H54 (cell line): ENCODE data around the gene YARS1.

Source experiments
- DNase-seq: peaks from one replicate; pipeline ENCODE4 v3.0.0; 2011; ENCODE audit warnings: low spot score, mixed read lengths; ENCODE audit not compliant: insufficient read length
- FAIRE-seq: peaks from 3 replicates; lab custom pipeline; 2011; peaks lifted over from hg19 to GRCh38; lab: Jason Lieb, UNC
- POLR2A ChIP-seq: IDR thresholded peaks from 2 replicates; pipeline ENCODE4 v1.6.1; 2011; ENCODE audit warnings: low read depth, mild to moderate bottlenecking, low read length

YARS1 gene

DNA sequence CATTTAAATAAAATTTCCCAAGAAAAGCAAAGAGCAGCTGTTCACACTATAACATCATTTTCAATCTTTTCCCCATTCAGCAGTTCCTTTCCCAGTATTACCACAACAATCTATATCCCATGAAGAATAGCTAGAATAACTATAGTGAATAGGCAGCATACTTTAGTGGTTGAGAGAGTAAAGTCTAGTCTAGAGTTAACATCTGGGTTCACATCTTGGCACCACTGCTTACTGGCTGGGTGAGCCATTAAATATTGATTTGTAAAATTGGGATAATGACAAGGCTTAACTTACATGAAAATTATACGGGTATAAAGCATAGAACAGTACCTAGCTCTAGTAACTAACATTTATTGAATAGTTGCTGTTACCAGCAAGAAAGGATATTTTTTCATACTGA, 14.7 kb upstream of the YARS1 start:
- no peak for DNase-seq
- no peak for TF ChIP-seq POLR2A
- FAIRE-seq, result no peak

DNA sequence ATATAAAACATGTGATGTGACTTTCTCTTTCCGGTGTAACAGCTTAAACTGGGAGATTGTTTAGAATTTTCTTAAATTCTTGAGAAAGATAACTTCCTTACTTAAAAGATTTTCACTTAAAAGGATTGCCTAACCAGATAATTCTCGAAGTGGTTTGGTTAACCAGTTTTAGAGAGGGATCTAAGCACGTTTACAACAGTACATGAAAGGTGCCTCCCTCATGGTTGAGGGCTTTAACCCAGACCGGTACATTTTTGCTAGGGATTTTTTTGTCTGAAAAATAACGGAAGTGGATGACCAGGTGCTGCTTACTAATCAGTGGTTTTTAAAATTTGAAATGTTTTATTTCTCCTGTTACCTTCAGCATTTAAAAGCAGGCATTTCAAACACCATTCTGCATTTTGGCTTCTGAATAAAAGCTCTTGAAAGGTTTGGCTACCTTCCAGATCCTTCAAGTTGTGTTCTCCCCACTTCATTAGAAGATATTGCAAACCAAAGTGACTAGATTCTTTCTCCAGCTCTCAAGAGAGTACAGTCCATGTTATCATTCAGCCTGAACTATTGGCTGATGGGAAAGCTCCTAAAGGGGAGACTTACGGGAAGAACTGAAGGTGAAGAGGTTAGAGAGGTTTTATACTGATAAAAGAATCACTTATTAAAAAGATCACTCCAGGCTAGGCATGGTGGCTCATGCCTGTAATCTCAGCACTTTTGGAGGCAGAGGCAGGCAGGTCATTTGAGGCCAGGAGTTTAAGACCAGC, 13.1 kb upstream of the YARS1 start:
- no peak for DNase-seq
- FAIRE-seq, result no peak
- TF ChIP-seq POLR2A, result no peak

DNA sequence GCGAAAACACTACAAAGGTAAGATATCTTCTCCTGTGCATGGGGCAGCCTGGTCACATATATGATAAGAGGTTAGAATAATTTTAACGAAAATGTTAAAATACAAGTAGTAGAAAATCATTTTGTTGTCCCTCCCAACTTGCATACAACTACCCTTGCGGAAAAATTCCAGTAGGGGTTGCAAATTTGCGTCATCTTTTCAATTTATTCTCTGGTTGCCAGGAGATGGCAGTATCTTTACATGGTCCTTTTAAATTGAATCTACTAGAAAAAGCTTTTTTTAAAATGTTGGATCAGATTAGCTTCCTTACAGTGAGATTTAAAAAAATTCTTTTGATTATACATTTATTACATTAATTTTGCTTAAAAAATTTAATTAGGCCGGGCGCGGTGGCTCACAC, 11.2 kb upstream of the YARS1 start:
- FAIRE-seq (no peak), DNase-seq (no peak)
- no peak for TF ChIP-seq POLR2A

DNA sequence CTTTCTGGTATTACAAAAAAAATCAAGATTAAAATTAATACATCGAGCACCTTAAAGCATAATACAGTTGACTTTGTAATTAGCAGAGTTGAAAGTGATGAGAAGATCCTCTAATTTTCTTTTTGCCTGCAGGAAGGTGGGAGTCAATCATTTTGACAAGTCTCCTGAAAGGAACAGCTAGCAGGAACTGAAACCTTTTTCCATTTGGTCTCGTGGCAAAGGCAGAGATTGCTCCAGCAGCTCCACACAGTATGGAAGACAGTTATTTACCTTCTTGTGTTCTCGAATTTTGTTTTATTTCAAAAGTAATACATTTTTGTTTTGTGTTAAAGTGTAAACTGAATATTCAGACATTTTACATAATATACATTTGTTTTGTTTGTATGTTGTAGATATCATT, 8.0 kb upstream of the YARS1 start:
- FAIRE-seq (no peak), DNase-seq (no peak)
- TF ChIP-seq POLR2A, result no peak

DNA sequence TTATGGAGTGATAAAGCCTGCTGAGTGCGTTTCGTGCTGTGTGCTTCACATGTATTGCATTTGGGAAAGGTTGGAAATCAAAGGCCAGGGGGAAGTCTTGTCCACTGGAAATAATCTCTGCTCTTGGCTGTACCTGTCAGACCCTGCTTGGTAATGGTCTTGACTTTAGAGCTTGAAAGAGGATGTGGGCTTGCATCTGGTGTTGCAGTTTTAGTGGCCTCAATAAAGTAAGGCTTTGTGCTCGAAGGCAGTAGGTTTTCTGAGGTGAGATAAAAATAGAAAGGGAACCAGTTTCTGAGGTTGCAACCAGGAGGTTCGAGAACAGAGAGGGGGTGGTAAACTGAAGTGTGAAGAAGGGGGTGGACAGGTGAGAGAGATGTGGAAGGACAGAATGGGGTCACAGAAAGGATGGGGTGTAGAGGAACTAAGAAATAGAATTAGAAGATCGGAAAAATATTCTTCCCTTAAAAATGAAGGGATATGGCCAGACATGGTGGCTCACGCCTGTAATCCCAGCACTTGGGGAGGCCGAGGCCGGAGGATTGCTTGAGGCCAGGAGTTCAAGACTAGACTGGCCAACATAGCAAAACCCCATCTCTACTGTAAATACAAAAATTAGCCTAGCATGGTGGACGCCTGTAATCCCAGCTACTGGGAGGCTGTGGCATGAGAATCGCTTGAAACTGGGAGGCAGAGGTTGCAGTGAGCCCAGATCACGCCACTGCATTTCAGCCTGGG, 1.8 kb upstream of the YARS1 start:
- FAIRE-seq (no peak), DNase-seq (no peak)
- no peak for TF ChIP-seq POLR2A

DNA sequence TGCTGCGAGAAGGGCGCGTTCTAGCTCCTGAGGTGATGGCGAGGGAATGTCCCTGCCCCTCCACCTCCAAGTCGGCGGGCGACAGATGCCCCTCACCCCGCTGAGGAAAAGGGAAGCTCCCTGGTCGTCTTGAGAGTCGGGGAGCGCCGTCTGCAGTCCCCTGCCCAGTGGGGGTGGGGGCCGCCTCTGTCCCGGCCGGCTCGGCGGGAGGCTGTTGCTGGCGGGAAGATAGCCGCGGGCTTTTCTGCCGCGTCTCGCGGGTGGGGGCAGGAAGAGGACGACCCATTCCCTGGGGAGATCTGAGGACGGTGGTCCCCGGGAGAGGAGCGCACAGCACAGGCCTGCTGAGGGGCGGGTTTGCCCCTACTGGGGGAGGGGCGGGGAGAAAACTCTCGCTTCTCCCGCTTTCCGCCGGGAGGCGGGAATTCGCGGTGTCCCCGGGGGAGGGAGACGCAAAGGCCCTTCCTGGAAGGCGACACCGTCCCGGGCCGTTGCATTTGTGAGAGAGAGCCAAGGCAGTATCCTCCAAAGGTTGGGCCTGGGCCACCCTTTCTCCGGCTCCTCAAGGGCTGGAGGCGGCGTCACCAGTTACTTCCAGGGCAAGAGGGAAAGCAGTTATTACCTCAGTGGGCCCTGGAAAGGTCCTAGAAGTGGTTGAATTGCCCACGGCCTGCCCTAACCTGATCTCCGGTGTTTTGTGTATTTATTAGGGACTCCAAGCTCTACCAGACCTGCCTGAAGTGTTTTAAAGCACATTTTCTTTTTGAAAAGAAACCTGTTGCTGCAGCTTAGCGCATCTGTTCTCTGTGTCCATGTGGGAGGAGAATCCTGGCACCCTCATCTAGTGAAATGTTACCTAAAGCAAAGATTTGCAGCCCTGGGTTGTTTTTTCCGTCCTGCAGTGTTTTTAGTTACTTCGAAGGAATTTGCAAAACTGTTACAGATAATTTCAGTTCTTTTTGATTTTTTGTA, 943 bp upstream of the YARS1 start:
- FAIRE-seq (no peak), DNase-seq (peak; percentile 58)
- peak; percentile 26; the same call in 1 of the 2 replicates for TF ChIP-seq POLR2A

DNA sequence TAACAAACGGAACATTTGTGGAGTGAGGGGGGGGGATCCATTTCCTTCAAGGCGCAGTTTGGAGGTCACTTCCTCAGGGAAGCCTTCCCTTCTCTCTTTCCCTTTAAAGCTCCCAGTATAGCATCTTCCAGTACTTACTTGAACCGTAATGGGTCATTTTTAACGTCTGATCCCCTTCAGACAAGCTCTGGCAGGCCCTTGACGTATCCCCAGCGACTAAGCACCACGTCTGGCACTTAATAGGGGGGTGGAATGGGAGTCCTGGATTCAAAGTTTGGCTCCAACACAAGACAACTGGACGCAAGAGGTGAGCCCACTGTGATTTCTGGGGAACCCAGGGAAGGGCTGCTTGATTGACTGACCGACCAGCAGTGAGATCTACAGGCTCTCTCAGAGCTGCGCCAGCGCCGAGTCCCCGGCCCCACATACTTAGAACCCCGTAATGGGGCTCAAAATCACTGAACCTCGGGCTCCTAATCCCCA, 441 bp downstream of the YARS1 start:
- no peak for TF ChIP-seq POLR2A
- no peak for DNase-seq
- no peak for FAIRE-seq

DNA sequence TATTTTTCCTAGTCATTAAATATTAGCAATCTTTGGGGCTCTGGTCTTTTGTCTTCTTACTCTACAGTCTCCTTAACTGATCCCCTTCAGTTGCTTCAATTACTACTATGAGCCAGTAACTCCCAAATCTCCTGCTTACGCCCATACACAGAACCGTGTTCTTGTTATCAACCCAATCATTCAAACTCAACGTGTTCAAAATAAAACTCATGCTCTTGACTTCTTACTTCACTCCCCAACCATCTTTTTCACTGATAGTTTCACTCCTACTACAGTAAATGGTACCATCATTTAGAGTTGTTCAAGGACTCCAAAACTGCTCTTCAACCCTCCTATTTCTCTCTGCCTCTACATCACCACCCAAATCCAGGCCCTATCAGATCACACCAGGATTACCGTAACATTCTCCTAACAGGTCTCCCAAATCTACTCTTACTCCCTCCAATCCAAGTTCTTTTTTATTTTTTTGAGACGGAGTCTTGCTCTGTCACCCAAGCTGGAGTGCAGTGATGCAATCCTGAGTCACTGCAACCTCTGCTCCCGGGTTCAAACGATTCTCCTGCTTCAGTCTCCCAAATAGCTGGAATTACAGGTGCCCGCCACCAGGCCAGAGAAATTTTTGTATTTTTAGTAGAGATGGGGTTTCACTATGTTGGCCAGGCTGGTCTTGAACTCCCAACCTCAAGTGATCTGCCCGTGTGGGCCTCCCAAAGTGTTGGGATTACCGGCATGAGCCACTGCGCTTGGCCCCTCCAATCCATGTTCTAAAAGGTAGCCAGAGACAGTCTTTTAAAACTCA, 3.0 kb downstream of the YARS1 start:
- FAIRE-seq (no peak), DNase-seq (no peak)
- TF ChIP-seq POLR2A, result no peak

DNA sequence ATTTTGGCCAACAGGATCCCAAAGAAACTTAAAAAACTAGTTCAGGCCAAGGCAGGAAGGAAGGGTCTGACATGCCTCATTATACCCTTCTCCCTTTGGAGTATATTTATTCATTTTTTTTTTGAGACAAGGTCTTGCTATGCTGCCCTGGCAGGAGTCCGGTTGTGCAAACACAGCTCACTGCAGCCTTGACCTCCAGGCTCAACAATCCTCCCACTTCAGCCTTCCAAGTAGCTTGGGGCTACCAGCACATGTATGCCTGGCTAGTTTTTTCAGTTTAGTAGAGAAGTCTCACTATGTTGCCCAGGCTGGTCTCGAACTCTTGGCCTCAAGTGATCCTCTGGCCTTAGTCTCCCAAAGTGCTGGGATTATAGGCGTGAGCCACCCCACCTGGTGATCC, 5.2 kb downstream of the YARS1 start:
- FAIRE-seq (no peak), DNase-seq (no peak)

DNA sequence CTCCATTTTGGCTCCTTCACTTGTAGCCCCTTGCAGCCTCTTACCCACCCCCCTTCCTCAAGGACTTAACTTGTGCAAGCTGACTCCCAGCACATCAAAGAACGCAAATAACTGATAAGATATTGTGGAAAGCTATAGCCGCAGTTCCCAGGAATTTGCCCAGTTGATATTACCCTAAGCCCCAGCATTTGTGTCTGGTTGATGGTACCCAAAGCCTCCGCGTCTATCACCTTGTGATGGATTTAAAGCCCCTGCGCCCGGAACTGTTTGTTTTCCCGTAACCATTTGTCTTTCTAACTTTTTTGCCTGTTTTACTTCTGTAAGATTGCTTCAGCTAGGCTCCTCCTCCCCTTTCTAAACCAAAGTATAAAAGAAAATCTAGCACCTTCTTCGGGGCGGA, 5.9 kb downstream of the YARS1 start:
- TF ChIP-seq POLR2A, result no peak
- FAIRE-seq, result no peak
- DNase-seq, result no peak

More for the DNA sequence above, 5.2 kb downstream of the YARS1 start:
- TF ChIP-seq POLR2A, result no peak

DNA sequence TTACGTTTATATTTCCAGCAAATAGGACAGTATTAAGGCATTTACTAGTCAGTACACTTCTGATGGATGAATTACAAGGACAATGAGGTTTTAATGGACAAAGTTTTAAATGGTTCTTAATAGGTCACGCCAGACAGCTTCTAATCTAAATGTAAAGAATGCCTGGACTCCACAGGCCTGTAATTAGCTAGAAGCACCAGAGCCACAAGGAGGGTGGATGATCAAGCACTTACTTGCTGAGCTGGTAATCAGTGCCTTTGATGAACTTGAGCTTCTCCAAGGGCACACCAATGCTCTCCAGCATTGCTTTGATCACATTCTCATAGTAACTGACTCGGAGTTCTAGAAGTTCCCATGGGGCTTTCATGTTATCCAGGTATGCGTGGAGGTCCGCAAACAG, 6.8 kb downstream of the YARS1 start:
- no peak for FAIRE-seq
- DNase-seq, result no peak
- TF ChIP-seq POLR2A, result no peak

DNA sequence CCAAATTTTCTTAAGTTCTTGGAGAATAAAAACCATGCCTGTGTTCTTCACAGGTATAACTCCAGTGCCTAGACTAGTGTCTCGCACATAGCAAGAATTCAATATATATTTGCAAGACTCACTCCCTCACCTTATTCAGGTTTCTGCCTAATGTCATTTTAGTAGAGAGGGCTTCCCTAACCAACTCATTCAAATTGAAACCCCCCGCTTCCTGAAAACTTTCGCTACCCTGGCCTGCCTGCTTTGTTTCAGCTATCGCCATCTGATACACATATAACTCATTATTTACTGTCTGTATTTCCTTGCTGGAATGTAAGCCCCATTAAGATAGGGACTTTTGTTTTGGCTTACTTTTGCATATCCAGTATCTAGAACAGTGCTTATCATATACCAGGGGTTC, 8.6 kb downstream of the YARS1 start:
- DNase-seq (no peak), FAIRE-seq (no peak)
- TF ChIP-seq POLR2A, result no peak

DNA sequence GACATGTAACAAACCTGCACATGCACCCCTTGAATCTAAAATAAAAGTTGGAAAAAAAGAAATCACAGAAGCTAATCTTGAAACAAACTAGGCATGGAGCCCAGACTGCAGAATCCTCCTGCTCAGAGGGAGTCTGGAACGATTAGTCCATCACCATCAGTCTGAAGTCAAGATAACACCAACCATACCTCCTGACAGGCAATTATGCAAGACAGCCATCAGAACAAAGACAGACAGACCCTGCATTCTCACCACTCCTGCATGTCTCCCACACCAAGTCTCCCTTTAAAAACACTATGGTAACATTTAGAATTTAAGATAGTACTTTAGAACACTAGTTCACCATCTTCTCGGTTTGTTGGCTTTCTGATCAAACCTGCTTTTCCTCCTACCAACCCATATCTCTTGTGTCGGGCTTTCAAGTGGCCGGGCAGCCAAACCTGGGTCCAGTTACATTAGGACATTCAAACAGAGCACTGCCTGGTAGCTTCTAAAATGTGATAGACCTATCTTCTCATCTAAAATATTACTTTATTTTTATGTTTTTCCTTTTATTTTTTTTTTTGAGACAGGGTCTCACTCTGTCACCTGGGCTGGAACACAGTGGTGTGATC, 10.1 kb downstream of the YARS1 start:
- DNase-seq, result no peak
- no peak for FAIRE-seq
- no peak for TF ChIP-seq POLR2A
